Fibroblast of skin of left quadriceps (primary cell): Measurements from ENCODE around the gene NF1.

Source experiments
- DNase-seq, 2 experiments: peaks; one replicate each; pipeline ENCODE4 v3.0.0-alpha.2; 2013; ENCODE audit warnings: low read depth in 2 of 2

Gene NF1

DNA sequence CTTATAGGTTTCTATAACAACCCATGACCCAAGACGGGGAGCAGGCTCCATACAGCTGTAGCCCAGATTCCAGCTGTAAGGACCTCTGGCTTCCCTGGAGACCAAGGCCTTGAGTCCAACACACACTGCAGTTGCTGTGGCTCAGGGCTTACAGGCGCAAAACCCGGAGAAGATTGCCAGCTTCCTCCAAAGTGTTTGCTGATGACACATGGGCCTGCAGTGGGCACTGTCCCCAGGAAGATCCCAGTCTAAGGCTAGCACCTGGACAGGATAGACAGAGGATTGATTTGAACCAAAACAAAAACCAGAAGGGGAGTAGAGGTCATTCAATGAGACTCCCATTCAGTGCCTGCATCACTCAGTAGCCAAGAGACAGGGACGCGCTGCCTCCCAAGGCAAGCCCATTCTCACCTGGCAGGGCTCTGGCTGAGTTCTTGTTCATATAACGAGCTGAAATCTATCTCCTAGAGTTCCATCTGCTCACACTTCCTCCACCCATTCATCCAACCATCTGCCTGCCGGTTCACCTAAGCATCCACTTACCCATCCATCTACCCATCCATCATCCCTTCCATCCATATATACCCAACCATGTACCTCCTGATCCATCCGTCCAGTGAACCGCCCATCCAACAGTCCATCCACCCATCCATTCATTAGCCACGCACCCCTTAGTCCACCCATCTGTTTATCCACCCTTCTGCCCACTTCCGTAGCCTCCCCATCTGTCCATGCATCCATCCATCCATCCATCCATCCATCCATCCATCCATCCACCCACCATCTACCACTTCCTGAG lies 306.9 kb downstream of the NF1 start:
- no peak for DNase-seq

DNA sequence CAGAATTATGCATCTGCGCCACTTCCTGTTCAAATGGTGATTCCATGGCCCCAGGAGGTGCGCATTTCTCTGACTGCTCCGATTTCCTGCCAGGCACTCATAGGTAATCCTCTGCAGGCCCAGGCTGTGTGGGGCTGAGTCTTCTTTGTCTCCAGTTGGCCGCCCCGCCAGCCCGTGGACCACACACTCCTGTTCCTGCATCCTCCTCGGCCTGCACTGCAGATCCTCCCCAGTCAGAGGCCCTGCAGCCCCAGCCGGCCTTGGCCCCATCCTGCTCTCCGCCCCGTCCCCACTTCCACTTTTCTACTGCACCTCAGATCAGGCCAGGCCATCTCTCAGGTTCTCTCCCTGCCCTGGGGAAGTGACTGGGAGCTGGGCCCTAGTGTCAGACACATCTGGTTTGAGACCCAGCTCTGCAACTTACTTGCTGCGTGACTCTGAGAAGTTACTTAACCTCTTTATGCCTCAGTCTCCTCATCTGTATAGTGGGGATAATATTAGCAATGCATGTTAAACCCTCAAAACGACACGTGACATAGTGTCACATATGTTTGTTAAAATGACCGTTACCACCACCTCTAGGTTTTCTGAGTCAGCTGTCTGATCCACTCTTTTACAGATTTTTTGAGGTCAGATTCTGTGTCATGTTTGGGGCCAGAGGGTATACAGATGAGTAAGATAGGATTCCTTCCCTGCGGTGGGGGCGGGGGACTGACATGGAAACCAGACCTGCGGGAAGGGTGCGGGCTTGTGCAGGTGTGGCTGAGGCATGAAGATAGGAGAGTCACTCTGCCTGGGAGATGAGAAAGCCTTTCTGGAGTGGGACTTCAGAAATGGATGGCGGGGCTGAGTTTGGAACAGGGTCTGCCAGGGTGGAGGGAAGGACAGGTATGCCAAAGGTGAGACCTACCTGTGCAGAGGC lies 309.5 kb downstream of the NF1 start:
- DNase-seq: no peak

DNA sequence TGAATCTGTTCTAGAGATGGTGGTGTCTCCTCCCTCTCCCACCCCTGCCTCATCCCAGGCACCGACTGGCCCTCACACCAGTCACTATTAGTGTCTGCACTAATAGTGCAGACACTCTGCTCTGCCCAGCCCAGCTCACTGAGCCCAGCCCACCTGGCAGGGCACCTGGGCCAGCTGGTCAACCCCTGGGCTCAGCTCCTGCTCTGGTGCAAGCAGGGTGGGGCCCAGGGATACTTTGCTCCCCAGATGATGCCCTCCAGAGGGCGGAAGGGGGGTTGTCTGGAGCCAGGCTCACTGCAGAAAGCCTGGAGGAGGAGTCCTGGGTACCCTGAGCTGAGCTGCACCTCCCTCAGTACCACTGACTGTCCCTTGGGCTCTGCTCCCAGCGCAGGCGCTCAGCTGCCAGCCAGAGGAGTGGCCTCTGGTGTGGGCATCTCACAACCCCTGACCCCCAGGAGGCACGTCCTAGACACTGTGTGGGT lies 311.2 kb downstream of the NF1 start:
- no peak for DNase-seq

DNA sequence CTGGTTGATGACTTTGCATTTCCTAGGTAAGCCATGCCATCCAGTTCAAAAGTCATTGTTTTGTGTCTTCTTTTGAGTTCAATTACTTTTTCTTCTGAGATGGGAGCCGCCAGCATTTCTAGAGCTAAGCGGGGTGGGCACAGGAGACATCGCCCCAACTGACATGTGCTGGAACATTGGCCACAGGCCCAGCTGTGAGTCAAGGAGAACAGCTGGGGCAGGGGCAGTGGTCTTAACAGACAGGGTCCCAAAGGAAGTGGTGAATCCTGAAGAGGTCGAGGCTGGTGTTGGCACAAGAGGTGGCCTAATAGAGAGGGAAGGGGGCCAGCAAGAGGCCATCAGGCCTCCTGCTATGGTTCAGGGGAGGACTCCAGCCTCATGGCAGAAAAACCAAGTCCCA lies 313.8 kb downstream of the NF1 start:
- no peak for DNase-seq

DNA sequence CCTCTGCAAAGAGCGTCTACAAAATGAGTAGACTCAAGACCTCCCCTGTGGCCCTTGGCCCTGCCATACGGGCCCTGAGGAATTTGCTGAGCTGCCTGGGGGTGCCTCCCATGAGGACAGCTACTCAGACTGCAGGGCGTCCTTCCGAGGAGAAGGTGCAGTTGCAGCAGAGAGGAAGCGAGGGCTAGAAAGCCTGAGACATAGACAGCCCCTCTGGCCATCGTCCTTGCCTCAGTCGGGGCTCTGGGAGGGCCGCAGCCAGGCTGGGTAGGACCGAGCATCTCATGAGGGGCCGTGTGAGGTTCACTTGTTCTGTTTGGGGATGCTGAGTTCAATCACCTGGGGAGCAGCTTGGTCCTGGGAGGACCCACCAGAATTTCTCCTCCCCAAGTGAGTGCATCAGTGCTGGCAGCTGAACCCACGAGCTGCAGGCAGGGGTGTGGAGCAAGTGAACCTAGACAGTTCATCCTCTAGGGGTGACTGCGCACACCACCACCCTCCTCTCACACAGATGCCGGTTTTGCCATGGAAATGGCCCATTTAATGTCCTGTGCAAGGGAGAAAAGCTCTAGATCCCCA lies 317.0 kb downstream of the NF1 start:
- no peak for DNase-seq

DNA sequence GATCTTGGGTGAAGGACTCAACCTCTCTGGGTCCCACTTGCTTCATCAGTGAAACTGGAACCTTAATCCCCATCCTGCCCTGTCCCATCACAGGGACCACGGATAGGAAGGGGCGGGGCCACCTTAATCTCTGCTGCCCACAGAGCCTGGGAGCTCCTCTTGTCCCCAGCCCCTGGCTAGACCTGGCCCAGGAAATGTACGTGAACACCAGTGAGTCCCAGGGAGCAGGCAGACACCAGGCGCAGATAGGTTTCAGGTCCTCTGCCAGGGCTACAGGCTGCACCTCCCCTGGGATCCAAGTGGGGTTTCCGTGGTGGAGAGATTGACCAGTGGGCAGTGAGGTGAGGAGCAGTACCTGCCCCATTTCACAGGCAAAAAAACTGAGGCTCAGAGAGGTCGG lies 317.7 kb downstream of the NF1 start:
- no peak for DNase-seq

DNA sequence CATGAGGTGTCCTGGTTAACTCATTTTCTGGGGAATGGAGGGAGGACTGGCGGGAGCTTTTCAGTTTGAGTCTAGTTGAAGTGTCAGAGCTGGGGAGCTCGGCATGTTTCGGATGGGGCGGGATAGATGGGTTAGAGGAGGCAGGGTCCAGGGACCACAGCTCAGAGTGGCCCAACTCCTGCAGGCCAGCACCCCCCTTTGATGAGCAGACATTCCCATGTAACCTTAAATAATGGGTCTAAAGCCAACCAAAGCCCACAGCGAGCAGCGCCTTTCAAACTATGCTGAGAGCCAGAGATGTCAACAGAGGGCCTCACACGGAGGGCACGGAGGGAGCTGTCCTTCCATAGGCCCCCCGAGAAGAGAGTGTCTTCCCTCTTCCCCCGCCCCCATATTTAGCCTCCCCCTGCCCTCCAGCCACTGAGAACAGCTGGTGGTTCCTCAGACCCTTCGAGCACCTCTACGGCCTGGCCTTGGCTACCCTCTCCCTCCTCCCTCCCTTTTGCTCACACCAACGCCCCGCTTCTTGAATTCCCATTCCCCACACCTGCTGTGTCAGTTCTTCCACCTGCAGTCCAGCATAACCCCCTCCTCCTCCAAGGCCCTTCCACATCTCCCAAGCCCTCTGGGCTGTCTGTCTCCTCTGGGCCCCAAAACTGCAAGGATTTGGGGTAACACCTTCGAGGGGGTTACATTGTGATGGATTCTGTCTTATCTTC lies 318.5 kb downstream of the NF1 start:
- DNase-seq: no peak

DNA sequence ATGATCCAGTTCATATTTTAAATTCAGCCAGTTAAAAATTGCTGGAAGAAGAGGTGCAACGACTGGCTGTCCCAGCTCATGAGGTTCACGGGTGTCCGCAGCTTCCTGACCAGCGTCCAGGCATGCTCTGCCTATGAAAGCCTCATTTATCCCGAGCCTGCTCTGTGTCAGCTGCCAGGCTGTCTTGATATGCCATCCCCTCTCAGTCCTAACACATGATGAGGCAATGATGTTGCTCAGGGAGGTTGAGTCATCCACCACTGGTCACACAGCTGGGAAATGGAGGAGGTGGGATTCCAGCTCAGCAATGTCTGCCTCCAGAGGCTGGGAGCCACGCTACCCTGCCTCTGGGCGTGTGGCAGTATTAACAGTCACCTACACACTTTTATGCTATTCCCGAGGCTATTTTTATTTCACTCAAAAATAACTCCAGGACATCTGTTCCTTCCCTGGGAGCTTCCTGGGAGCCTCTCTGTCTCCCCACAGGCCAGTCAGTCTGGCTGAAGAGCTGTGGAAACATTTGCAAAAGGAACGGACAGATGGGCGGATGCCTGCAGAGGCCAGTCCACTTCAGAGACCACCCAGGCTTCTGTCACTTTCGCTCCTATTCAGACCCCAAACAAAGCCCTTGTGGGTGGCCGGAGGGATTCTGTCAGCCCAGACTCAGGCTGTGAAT lies 319.2 kb downstream of the NF1 start:
- DNase-seq: no peak

DNA sequence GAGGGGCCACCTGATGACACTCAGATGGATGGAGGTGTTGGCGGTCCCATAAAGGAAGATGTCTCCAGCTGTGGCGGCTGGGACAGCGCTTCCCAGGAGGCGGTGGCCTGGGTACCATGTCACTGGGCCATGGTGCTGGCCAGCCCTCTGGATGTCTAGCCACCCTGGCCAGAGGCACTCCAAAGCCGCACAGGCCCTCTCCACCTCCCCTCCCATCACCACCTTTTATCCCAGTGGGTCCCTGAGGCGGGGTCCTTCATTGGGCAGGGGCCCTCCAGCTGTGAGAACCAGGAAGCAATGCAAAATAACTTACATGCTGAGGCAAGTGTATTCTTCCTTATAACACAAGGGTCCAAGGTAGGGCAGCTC lies 319.8 kb downstream of the NF1 start:
- no peak for DNase-seq

DNA sequence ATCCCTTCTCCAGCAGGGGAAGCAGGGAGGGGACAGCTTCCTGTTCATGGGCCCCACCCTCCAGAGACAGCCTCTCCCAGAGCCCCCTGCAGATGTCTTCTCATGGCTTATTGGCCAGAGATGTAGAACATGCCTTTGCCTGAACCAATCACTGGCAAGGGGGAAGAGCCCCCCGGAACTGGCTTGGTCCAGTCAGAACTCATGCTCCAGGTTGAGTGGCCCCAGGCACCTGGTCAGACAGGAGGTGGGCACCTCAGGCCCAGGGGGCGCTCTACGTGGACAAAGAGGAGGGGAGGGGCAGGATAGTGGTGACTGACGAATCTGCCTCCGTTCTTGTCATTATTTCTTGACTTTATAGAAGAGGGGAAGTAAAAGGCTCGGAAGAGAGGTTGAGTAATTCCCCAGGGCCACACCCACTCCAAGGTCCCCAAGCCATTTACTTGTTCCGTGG lies 320.3 kb downstream of the NF1 start:
- no peak for DNase-seq

DNA sequence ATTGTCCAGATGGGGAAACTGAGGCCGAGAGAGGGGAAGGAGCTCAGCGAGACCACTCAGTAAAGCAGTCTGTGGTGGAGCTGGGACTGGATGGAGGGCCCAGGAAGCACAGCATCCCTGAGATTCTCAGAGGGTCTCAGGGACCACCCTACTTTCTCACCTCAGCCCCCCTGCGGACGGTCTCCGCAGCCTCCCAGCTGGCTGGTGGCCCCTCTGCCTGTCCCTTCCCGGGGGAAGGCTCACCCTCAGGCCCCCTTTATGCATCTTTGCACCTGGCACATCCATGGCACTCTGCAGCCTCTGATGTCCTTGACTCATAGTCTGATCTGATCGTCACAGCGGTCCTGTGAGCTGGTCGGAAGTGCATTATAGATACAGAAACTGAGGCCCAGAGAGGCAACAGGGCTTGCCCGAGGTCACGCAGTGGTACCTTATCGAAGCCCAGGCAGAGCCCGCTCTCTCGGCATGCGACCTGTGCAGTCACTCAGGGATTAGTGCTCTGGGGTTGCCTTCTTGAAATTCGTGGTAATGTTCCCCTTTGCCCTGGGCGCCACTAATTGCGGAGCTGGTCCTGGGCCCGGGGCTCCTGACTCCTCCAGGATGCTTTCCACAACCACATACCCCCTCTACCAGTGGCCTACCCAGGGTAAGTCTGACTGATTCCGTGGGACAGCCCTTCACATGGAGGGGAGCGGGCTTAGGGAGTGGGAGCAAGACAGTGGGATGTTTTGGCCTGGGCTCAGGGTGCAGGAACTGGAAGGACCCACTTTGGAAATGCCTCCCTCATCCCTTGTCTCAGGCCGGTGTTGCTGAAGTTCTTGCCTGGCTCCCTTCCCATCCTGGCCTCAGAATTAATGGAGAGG lies 321.1 kb downstream of the NF1 start:
- DNase-seq: no peak

DNA sequence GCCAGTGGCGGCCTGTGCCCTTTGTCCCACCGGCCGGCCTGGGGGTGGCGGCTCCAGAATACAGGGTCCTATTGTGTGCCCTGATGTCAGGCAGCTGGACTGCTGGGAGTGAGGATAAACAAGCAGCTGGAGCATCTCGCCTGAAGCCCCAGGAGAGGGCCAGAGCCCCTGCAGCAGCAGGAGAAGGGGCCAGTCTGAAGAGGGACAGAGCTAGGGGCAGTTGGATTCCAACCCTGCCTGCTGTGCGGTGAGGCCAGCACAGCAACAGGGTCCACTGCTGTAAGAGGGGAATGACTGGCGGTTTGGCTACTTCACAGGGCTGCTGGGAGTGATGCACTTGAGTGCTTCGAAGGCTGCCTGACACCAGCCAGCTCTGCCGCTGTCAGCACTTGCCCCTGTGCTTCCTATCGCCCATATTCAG lies 321.7 kb downstream of the NF1 start:
- no peak for DNase-seq

DNA sequence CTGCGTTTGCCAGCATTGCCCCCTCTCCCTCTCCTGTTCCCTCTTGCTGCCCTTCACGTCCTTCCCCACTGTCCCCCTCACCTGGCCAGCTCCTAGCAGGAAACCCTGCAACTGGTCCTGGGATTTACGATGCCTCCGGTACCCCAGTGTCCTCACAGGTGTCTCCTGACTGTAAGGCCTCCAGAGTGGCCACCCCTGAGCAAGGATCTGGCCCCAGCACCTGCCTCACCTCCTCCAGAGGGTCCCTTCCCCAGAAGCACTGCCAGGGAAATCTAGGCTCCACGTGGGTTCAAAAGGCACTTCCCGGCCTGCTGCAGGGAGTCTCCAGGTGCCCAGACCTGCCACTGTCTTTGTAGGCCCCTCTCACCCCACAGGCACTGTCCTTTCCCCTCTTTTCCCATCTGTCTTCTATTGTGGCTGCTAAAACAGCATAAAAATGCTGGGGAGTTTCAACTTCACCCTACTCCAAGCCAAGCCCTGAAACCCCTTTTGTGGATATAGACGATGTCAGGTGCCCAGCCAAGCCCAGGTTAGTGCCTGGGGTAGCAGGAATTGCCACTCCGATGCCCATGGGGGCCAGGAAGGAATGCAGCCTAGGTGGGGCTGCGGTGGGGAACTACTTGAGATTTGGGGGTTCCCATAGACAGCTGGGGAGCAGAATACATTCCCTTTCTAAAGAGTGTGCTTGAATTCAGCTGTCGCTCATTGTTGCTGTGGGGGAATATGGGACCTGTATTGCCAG lies 322.4 kb downstream of the NF1 start:
- no peak for DNase-seq

DNA sequence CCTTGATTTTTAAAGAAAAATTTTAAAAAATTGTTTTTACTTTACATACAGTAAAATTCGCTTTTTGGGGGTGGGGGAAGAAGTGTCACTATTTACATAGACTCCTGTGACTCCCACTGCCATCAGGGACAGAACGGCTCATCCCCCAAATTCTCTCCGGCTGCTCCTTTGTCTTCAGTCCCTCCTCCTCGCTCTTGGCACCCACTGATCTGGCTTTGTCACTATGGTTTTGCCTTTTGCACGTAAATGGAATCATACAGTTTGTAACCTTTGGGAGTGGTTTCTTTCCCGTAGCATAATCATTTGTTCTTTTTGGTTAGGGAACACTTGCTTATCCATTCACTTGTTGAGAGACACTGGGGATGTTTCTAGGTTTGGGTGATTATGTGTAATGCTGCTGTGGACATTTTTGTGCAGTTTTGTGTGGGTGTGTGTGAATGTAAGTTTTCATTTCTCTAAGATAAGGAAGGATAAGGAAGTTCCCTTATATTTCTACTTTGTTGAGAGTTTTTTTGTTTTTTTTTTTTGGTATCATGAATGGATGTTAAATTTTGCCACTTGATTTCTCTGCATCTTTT lies 324.1 kb downstream of the NF1 start:
- DNase-seq: no peak

DNA sequence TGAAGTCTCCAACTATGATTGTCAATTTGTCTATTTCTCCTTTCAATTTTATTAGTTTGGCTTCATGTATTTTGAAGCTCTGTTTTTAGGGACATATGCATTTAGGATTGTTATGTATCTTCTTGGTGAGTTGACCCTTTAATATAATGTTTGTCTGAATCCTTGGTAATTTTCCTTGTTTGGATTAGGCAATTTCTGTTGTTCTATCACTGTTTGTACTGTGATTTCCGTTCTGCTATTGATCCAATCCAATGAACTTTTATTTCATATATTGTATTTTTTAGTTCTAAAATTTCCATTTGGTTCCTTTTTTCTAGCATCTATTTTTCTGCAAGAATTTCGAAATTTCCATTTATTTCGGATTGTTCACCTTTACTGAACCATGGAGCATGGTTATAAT lies 327.7 kb downstream of the NF1 start:
- no peak for DNase-seq

DNA sequence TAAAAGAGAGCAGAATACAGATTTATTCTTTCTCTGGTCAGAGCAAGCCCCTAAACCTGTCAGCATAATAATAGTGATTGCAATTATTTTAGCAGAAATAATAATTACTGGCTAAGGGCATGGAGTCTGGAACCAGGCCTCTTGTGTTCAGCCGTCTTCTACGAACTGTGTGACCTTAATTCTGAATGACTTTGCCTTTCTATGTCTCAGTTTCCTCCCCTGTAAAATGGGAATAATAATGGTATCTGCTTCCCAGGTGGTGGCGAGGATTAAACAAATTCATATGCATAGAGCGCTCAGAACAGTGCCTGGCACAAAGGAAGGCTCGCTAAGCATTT lies 330.1 kb downstream of the NF1 start:
- DNase-seq: no peak

DNA sequence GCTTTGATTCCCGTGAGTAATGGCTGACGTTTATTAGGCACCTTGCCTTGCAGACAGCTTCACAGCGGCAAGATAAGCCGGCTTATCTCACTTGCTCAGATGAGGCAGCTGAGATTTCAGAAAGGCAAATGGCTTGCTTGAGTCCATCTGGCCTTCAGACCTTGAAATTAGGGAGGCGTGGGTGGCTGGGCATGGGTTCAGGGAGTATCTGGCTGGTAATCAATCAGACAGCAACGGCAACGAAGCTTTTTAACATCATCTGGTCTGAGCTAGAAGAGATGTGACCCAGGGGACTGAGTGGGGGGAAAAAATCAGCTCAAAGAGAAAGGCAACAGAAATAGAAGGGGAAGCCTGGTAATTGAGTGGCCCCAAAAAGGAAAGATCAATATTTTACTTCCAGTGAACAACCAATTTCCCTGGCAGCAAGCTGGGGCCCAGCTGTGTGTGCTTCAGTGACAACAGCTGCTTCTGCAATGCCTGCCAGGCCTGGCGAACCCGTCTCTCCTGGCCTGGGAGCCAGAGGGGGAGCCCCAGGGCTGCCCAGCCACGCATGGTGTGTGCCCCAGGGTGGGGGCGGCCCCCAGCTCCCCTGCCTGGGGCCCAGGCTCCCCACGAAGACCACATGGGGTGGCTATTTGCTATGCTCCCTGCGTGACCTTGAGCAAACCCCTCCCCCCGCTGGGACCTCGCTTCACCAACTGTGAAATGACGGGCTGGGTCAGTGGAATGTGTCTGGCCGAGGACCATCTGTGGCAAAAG lies 330.7 kb downstream of the NF1 start:
- no peak for DNase-seq
